COLO668 (cell line): ENCODE measurements around the gene SLC7A6.

Experiments
- DNase-seq: peaks from one replicate; lab custom pipeline; 2025; ENCODE audit not compliant: unreplicated experiment; lab: John Stamatoyannopoulos, UW

Gene SLC7A6

DNA sequence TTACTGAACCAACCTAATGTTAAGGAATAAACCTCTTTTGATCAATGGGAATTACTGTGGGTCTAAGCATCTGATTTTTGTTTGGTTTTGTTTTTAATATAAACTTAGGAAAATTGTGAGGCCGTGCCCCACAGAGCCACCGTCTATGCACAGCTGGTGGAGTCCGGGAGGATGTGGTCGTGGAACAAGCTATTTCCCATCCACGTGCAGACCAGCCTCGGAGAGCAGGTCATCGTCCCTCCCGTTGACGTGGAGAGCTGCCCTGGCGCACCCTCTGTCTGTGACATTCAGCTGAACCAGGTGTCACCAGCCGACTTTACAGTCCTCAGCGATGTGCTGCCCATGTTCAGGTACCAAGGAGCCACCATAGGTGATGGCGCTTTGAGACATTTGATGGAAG, 74.9 kb downstream of the SLC7A6 start:
- DNase-seq = no peak

DNA sequence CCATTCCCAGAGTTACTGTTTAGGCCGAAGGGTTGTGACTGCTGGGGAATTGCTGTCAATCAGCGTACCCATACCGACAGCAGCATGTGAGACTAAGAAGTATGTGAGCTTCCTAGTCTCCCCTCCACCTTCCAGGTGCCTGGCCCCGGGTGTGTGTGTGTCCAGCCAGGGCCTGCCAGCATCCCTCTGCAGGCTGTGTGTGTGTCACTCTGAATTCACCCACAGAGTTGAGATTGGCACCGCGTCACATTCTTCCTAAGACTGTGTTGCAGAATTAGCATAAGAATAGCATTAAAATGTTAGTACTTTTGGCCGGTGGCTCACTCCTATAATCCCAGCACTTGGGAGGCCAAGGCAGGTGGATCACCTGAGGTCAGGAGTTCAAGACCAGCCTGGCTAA, 78.3 kb downstream of the SLC7A6 start:
- no peak for DNase-seq

DNA sequence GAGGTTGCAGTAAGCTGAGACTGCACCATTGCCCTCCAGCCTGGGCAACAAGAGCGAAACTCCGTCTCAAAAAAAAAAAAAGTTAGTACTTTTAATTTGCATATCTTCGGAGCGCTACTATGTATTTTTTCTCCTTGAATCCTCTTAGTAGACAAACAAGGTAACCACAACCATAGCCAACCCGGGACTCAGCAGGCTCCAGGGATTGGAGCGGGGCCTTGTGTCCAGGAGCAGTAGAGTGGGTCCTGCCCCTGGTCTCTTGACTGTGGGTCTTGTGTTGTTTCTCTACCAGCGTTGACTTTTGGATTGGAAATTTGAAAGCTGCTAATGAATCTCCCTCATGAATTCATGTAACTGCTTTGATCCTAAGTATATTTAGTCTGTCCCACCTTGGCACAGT, 78.8 kb downstream of the SLC7A6 start:
- DNase-seq = no peak

DNA sequence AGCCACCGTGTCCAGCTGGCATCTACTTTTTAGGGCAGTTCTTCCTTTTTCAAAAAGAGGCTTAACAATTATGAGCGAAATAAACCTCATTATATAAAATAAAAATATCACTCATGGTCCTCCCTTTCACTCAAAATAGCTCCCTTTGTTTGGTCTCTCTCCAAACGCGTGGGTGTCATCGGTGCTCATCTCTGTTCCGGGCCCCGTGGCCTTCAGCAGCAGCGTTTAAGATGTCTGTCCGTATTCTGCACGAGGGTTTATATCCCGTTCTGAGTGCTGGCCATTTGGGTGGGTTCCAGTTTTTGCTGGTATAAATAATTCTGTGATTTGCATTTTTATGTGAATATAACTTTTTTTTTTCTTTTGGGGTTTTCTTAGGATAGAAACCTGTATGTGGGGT, 79.9 kb downstream of the SLC7A6 start:
- DNase-seq = no peak

DNA sequence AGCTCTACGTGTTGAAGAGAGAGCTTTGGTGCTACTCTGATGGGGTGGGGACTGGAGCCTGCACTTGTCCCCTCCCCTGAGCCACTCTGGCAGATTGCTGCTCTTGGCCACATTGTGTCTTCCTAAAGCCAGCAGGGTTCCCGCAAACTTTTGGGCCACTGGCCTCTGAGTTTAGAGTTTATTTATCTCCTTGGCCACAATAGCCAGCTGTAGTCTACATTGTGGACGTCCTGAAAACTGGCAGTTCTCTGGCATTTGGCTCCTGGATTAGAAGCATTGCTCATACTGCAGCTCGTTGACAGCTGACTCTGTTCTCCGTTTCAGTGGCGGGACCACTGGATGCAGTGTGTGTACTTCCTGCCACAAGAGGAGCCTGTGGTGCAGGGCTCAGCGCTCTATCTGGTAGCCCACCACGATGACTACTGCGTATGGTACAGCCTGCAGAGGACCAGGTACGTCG, 81.1 kb downstream of the SLC7A6 start:
- DNase-seq = no peak

DNA sequence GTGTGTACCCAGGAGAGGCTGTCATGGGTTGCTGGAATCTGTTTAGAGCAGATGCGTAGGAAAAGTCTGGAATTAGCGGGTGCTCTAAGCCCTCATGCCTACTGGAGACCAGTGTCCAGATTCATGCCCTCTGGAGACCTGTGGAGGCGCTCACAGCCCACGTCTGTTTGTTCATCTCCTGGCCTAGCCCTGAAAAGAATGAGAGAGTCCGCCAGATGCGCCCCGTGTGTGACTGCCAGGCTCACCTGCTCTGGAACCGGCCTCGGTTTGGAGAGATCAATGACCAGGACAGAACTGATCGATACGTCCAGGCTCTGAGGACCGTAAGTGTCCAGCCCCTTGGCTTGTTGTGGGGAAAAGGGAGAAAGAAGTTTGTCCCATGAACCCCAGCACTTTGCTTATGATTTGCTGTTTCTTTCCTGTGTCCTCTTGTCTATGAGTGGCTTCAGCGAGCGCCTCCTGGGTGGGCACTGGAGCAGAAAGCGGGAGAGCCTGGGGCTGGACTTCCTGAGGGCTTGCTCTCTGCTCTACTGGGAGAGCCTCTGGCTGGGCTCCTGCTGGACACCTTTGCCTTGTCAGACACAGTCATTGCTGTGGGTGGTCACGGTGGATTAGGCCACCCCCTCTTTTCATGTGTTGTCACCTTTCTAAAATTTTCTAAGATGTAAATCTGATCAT, 81.8 kb downstream of the SLC7A6 start:
- DNase-seq = no peak

DNA sequence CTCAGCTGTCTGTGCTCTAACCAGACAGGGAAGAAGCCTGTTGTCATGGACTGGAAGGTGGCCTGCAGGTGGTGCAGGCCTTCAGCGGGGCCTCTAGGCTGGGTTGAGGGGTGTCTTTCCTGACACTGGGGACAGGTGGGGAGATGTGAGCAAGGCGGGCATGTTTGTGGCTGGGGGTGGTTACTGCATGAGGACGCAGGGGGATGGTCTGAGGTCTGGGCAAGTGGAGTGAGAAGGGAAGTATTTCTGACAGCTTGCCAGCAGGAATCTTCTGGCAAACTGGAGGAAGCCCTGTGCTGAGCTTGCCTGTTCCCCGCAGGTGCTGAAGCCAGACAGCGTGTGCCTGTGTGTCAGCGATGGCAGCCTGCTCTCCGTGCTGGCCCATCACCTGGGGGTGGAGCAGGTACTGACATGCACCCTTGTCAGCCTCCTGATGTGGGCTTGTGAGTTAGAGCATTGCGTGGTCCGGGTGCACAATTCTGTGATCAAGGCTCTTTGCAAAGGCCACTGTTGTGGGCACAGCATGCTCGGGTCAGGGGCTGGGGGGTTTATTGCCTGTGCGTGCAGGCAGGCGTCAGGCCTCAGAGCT, 82.7 kb downstream of the SLC7A6 start:
- no peak for DNase-seq

DNA sequence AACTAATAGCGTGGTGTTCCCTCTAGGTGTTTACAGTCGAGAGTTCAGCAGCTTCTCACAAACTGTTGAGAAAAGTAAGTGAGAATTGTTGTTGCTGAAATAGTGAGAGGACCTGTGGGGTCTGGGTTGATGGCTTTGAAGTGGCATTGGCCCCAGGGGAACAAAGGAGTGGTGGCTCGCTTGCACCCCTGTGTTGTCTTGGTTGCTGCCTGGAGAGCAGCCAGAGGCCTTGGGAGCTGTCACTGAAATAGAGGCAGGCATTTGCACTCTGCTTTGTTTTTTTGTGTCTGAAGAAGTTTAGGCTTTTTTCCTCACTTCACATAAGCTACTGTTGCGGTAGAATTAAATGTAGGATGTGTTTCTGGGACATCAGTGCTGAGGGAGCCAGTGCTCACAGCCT, 83.3 kb downstream of the SLC7A6 start:
- DNase-seq = no peak

DNA sequence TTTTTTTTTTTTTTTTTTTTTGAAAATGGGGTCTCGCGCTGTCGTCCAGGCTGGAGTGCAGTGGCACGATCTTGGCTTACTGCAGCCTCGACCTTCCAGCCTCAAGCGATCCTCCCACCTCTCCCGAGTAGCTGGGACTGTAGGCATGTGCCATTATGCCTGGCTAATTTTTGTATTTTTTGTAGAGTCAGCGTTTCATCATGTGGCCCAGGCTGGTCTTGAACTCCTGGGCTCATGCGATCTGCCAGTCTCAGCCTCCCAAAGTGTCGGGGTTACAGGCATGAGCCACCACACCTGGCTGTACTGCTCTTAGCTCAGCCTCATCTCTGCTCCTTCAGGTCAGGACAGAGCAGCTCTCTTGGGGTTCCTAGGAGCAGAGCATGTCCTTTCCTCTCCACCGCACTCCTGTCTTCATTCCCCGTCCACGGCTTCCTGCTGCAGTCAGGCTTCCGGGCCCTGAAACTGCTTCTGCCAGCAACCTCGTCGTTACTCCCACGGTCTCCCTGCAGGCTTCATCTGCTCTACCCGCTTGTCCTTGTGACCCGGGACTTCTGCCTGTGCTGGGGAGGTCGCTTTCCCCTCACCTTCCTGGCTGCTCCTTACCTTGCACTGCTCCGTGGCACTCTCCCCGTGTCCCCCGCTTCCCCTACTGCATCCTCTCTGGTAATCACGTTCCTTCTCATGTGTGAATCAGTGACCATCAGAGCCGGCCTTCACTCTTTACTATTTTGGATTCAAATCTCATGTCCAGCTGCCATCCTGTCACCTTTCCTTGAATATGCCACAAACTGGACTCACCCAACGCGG, 84.5 kb downstream of the SLC7A6 start:
- DNase-seq = no peak

DNA sequence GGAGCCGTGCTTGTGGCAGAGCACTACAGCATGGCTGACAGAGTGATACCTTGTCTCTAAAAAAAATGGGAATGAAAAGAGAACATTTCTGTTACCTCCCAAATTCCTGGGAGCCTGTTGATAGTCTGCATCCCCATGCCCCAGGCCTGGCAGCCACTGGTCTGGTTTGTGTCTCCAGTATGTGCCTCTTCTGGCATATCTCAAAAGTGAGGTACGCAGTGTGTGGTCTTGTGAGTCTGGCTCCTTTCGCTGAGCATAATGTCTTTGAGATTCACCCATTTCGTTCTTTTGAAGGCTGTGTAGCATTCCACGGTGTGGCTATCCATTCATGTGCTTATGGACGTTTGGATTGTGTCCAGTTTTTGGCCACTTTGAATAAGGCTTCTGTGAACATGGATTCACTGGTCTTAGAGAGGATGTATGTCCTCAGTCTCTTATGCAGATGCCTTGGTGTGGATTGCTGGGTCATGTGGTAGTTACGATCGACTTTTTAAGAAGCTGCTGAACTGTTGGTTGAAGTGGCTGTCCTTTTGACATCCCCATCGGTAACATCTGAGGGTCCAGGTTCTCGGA, 85.6 kb downstream of the SLC7A6 start:
- DNase-seq = no peak

DNA sequence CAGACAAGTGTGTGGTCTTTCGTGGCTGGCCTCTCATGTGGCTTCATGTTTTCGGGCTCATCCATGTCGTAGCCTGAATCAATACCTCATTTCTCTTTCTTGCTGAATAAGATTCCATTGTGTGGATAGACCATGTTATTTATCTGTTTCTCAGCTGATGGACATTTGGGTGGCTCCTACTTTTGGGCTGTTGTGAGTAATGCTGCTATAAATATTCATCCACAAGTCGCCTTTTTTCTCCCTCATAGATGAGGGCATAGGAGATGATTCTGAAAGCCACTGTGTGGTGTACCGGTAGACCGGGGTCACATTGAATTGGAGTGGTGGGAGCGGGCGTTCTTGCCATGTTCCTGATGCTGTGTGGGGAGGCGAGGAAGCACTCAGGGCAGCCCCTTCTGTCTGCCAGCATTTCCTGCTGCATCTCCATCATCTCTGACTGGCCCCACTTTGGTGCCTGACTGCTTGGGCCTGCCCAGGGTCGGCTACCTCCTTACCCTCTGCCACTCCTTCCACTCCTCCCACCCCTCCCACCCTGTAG, 86.6 kb downstream of the SLC7A6 start:
- no peak for DNase-seq
